Fibroblast of mammary gland (primary cell): ENCODE measurements around the gene CDH23.

ENCODE experiments used
- DNase-seq: peaks from one replicate; pipeline ENCODE4 v3.0.0-alpha.2; 2010; ENCODE audit warnings: low read depth
- H3K4me3 ChIP-seq: 2 replicates; pipeline ENCODE4 v1.5.1; 2011; ENCODE audit warnings: low read depth, mild to moderate bottlenecking, low read length, moderate library complexity; ENCODE audit not compliant: control insufficient read depth
- TF ChIP-seq, protein P1 (sequence below): conservative IDR thresholded peaks from 2 replicates; pipeline ENCODE4 v1.5.1; 2011; ENCODE audit warnings: low read depth, low read length, inconsistent platforms; ENCODE audit not compliant: control insufficient read depth, insufficient read depth

Gene CDH23

DNA sequence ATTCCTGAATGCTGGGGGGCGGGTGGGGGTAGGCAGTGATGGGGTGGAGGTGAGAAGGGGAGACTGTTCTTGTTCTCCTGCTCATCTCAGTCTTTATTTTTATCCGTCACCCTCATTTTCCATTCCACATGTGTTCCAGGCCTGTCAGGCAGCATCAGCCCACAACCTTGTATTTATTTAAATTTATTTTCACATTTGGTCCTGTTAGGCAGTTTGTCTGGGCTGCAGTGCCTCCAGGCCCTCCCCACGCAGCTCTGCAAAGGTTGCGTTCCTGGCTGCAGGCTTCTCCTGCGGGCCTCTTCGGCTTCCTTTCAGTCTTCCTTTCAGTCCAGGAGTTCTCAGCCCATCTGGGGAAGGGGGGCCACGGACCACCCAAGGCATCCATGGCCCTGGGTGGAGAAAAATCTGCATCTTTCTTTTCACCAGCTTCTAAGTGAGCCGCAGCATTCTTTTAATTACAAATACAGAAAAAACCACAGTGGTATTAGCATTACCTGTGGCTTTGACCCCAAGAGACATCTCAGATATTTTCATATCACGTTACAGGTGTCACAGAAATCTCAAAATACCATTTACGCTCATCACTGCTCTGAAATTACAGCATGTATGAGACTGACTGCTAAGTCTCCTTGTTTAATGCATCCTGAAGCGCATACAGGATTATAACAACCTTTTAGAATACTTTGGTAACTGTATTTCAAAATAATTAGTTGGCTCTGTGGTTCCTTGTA lies 228.9 kb downstream of the CDH23 start:
- DNase-seq: no peak
- H3K4me3 ChIP-seq: no peak overlapping the region
- TF ChIP-seq, protein P1, sequence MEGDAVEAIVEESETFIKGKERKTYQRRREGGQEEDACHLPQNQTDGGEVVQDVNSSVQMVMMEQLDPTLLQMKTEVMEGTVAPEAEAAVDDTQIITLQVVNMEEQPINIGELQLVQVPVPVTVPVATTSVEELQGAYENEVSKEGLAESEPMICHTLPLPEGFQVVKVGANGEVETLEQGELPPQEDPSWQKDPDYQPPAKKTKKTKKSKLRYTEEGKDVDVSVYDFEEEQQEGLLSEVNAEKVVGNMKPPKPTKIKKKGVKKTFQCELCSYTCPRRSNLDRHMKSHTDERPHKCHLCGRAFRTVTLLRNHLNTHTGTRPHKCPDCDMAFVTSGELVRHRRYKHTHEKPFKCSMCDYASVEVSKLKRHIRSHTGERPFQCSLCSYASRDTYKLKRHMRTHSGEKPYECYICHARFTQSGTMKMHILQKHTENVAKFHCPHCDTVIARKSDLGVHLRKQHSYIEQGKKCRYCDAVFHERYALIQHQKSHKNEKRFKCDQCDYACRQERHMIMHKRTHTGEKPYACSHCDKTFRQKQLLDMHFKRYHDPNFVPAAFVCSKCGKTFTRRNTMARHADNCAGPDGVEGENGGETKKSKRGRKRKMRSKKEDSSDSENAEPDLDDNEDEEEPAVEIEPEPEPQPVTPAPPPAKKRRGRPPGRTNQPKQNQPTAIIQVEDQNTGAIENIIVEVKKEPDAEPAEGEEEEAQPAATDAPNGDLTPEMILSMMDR: no peak

DNA sequence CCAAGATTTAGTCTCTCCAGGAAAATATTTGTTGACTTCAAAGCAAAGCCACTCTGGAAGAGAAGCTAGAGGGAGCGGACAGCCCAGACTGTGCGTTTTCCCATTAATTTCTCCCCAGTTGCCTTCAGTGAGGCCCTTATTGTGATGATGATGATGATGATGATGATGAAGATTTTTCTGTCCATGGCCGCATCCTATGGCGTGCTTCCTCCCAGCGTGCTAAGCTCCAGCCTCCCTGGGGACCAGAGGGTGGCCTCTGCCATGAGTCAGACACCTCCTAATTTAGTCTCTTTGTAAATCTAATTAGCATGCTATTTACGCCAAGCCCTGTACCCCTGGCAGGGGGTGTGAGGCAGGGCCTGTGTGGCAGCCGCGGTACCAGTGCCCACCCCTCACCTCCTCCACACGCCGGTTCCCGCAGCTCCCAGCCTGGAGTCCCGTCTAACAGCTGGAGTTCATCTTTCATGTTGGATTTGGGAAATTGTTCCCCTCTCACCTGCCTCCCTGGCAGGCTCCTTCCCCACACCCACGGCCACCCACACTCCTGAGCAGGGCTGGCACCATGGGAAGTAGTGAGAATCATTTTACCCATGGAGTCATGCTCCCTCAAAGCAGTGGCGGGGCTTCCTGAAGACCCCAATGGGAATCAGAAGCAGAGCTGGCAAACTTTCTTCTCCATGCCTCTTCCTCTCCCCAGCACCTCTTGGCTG lies 230.7 kb downstream of the CDH23 start:
- no peak overlapping the region for H3K4me3 ChIP-seq
- DNase-seq: no peak
- TF ChIP-seq, protein P1: no peak

DNA sequence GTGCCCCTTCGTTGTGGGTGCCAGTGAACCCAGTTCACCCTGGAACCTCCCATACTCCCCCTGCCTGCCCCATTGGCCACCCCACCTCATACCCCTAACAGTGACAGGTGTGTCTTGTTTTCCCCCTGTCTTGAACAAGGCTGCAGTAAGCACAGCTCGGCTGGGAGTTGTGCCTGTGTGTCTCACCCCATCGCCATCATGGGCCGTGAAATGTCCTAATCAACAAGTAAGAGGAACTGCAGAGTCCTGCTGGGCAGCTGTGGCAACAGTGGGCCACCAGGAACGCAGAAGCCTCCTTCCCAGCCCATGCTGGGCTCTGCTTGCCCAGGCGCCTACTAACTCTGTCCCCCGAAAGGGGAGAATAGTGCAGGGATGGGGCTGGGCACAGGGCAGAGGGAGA lies 231.2 kb downstream of the CDH23 start:
- TF ChIP-seq, protein P1: no peak
- no peak overlapping the region for H3K4me3 ChIP-seq
- no peak for DNase-seq

DNA sequence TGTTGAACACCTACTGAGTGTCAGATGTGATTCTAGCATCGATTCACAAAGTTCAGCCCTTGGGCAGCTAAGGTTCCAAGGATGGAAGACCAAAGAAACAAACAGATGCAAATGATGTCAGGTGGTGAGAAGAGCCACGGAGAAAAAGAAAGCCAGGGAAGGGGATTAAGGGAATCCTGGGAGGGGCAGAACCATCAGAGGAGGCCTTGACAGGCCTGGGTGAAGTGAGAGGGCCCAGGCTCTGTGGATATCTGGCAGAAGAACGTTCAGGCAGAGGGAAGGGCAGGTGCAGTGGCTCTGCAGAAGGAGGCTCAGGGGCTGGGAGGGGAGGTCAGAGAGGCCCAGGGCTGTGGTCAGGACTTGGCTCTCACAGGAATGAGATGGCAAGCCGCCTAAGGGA lies 232.4 kb downstream of the CDH23 start:
- TF ChIP-seq, protein P1: no peak
- H3K4me3 ChIP-seq: no peak overlapping the region
- DNase-seq: no peak

DNA sequence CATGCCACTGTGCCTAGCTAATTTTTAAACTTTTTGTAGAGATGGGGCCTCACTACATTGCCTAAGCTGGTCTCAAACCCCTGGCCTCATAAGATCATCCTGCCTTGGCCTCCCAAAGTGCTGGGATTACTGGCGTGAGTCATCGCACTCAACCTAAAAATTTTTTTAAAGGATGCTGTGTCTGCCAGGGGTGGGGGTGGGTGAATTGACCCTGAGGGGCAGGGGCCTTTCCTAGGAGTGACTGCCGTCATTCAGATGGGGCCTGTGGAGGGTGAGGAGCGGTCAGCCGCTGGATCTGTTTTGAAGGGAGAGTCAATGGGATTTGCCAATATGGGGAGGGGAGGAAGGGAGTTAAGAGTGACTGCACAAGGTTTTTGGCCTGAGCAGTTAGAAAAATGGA lies 233.4 kb downstream of the CDH23 start:
- no peak overlapping the region for H3K4me3 ChIP-seq
- no peak for DNase-seq
- TF ChIP-seq, protein P1: no peak

DNA sequence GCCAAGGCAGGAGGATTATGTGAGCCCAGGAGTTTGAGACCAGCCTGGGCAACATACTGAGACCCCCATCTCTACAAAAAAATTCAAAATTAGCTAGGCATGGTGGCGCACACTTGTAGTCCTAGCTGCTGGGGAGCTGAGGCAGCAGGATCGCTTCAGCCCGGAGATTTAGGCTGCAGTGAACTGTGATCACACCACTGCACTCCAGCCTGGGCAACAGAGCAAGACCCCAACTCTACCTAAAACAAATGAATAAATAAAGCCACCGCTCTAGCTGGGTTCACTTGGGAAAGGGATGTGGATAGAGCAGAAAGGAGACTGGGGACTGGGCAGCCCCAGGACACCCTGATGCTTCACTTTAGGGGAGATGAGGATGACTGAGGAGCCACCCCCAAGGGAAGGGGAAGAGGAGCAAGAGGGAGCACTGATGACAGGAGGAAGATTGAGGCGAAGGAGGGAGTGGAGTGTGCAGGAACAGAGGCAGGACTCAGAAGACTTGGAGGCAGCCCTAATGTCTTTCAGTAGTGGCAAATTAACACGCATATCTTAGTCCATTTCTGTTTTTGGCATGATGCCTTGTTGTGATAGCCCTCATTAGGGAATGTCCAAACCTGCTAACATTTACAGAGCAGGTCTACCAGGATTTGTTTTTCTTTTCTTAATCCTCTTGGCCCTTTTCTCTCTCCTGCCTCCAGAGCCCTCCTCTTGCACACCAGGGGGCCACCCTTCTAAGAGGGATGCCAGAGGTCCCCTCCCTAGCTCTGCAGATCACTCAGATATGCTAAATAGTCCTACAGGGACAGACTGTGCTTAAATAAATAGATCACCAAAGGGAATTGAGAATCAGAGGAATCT lies 234.5 kb downstream of the CDH23 start:
- H3K4me3 ChIP-seq: no peak overlapping the region
- DNase-seq: no peak
- TF ChIP-seq, protein P1: no peak
